Activated CD4-positive, alpha-beta T cell treated with anti-CD3 and anti-CD28 coated beads, Interleukin-2, amount 50 U/mL, for 24 hours (primary cell): ENCODE measurements around the gene ANO6.
"Not testable (repeated sequence)": the region's sequence is repeated elsewhere in the genome, so short reads cannot be mapped to it uniquely, and the experiment has no call there.

ENCODE experiments used
- DNase-seq, 2 donors: peaks; one replicate each; pipeline ENCODE4 v3.0.0-alpha.2; 2020; ENCODE audit warnings: low read depth in 1 of 2, low spot score in 1 of 2

The ANO6 gene

GRCh38 chr12:45389426-45389825 lies 173.5 kb downstream of the ANO6 start:
- no peak for DNase-seq

DNA sequence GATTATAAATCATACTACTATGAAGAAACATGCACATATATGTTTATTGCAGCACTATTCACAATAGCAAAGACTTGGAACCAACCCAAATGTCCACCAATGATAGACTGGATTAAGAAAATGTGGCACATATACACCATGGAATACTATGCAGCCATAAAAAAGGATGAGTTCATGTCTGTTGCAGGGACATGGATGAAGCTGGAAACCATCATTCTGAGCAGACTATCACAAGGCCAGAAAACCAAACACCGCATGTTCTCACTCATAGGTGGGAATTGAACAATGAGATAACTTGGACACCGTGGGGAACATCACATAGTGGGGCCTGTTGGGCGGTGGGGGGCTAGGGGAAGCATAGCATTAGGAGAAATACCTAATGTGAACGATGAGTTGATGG lies 181.6 kb downstream of the ANO6 start:
- not testable (repeated sequence) for DNase-seq

DNA sequence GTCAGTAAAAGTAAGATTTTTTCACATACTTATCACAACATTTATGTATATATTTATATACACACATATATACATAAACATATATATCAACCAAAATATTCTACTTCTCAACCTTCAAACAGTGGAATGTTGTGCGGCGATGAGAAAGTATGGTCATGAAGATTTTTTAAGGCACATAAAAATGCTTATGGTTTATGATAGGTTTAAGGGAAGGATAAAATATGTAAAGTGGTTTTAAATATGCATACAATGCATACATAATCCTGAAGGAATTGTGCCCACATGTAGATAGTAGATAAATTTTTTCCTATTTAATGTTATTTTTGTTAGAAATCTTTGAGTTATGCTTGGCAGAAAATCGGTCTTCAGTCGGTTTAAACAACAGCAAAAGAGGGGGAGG lies 182.7 kb downstream of the ANO6 start:
- no peak for DNase-seq

DNA sequence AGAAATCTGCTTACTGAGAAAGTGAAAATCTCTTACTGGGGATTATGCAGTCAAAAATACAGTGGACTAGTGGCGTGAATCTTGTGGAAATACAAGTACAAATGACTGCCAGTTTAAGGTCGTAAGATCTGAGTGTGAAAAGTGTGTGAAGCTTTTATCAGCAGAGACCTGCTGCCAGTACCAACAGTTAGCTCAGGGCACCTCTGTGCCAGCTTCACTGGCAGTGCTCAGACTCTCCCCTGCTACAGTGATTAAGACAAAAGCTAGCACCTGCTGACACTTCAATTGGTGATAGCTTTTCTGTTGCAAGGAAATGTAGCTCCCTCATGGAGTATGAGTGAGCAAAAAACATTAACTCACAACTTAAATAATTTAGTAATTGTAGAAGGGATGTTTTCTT lies 185.1 kb downstream of the ANO6 start:
- no peak for DNase-seq

- DNase-seq, result no peak
Measured at GRCh38 chr12:45402288-45402687, 186.4 kb downstream of the ANO6 start.

- DNase-seq, result no peak
Measured at GRCh38 chr12:45406988-45407850, 191.3 kb downstream of the ANO6 start.

DNA sequence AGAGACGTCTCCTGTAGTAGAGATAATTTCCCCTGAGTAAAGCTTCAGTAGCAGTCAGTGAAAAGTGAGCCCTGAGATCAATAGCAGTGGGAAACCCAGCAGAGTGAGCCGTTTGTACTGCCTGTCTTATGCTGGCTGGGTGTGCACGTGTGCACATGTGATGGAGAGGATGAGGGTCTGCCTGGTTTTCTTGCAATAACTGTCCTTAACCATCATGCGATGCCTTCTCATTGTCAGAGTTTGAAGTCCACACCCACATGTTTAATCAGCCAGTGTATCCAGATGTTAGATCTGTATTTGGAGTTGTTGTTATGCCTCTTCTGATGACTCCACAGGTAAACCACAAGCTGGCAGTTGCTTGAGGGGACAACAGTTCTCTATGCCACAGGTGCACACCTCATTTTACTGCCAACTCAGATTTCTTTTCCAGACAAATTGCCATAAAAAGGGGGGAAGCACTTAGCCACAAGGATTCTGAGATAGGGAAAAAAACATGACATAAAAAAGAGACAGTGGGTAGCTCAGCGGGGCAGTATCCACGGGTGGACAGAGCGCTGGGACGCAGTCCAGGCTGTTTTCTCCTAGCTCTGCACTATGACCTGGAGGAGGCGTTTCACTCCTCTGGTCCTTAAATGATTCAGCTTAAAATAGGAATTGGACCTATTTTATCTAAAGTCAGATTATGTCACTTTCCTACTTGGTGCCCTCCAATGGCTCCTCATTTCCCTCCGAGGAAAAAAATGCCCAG lies 192.3 kb downstream of the ANO6 start:
- DNase-seq, result no peak

DNA sequence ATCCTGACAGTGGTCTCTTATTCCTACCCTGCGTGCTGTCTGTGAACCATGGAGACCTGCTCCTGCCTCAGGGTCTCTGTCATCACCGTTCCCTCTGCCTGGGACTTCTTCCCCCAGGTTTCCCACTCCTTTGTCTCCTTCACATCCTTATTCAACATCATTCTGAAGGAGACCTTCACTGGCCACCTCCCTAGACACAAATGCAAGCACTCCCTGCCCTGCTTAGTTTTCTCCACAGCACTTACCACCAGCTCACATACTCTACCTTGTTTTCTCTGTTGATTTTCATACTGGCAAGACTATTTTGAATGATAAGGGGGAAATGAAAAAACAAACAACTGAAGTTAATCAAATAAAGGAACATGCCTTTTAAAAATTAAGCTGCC lies 192.8 kb downstream of the ANO6 start:
- no peak for DNase-seq

DNA sequence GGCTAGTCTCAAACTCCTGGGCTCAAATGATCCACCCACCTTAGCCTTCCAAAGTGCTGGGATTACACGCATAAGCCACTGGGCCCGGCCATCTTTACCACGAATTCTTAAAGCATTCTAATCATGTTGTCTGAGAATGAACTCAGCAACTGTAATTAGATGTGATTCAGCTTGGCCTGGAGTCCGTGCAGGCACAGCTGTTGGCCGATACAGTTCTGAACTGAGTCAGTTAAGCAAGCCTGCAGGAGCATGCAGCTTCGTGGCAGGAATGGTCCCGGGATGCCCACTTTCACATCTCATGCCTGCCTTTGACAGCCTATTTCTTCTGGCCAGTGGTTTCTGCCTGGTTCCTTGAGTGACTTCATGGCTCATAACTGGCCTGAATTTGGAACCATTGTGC lies 194.1 kb downstream of the ANO6 start:
- DNase-seq, result no peak

DNA sequence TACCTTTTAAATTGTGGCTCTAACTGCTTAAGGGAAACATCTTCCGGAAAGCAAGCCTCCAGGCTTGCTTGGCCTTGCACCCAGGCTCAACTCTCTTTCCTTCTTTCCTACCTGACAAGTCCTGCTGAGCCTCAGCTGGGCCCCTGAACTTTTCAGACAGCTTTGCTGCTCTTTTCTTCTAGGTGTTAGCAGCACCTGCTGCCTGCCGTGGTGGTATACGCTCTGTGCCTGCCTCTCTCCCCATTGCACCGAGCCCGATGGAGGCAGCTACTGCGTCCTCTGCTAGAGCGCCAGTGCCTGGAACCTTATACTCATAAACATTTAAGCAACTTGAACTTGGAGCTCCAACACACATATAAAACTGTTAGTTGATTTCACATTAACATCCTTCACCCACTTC lies 195.7 kb downstream of the ANO6 start:
- no peak for DNase-seq

DNA sequence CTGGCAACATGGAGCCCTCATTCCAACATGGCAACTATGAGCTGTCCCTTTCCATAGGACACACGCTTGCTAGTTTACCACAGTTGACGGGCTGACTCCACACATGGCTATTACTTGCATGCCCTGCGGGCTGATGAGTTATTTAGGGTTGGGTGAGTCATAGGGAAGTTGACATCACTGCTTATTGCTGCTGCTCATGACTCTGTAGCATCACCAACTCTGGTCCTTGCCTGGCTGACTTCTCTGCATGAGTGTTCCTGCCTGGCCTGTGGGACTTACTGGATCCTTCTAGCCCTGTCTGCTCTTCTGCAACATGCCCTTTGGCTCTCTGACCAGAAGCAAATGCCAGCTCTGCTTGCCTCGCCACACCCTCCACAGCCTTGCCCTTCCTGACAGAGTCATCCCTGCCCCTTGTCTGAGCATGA lies 199.5 kb downstream of the ANO6 start:
- peak in 1 of 2 donors; percentile 3 for DNase-seq

GRCh38 chr12:45416126-45416525 lies 200.2 kb downstream of the ANO6 start:
- DNase-seq, result no peak

DNA sequence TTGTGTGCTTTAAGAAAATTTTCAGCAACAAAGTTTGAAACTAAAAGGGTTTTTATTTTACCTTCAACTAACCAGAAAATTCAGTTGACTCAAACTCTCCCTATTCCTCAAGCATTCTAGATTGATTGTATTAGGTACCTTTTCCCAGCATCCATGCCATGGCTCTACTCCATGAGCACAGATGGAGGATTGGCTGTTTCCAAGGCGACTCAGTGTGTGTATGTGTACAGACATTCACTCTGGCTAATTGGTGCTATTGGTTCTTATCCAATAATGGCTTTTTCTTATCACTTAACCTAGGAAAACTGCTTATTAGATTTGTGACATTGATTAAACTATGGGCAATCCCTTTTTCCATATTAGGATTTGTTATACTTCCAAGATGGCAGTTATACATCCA lies 202.6 kb downstream of the ANO6 start:
- no peak for DNase-seq

DNA sequence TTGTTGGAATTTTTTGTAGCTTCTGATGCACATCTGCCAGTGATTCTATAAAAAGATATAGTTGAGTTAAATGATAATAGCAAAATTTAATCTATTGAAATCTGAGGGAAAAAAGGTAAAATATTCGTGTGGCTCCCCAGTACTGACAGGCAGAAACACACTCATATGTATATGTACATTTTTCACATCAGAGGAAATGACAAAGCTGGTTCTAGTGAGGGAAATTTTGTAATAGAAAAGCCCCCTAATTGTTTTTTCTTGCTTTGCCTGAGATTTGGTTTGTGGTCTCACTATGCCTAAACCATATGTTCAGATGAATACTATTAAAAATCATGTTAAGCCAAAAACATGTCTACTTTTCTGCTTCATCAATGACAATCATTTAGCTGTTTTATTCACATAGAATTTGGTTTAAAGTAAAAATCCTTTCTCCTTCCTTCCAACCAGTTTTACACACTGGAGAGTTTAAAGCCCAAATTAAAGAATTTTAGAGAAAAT lies 203.5 kb downstream of the ANO6 start:
- DNase-seq, result no peak

GRCh38 chr12:45421736-45422135 lies 205.8 kb downstream of the ANO6 start:
- no peak for DNase-seq

- DNase-seq, result no peak
Measured at GRCh38 chr12:45423931-45424330, 208.0 kb downstream of the ANO6 start.

DNA sequence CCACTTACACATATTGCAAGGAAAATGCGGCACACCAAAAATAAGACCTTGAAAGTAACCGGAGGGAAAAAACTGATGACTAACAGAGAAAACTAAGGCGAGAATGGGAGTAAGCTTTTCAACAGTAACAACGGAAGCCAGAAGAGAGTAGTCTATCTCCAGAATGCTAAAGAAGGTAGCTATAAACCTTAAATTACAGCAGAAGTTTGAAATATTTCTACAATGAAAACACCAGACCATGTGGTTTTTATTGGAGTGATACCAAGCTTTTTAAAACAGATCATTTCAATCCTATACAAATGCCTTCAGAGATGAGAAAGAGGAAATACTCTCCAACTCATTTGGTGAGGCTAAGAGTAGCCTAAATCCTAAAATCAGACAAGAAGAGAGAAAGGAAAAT lies 209.5 kb downstream of the ANO6 start:
- no peak for DNase-seq

GRCh38 chr12:45426294-45426693 lies 210.4 kb downstream of the ANO6 start:
- no peak for DNase-seq

DNA sequence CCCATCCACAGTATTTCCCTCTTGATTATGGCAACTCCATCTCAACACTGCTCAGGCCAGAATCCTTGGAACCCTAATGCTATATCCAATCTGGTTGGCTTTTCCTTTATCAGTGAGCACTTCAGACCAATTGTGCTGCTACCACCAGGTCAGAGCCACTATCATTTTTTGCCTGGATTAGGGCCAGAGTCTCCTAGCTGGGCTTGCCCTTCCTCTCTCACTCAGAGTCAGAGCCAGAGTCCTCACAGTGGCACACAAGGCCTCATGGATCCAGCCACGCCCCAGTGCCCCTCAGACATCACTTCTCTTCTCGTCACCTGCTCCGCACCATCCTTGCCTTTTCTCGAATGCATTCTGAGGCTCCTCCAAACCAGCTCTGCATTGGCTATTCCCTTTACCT lies 211.1 kb downstream of the ANO6 start:
- DNase-seq, result no peak

GRCh38 chr12:45429831-45430230 lies 213.9 kb downstream of the ANO6 start:
- DNase-seq, result no peak

DNA sequence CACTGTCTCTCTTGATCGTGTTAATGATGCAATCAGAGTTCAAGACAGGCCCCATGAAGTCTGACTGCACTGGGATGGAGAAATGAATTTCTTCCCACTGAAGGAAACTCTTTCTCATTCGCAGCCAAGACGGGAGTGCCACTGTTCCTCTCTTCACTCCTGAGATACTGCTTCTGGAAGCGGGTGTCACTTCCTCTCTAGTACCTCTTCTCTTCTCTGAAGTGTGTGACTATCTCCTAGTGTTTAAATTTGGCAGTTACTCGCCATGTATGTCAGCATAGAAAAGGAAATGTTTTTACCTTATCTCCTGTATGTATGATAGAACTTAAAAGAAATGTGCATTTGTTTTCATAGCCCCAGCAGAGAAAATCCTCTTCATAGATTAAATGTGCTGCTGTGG lies 215.2 kb downstream of the ANO6 start:
- DNase-seq, result no peak

DNA sequence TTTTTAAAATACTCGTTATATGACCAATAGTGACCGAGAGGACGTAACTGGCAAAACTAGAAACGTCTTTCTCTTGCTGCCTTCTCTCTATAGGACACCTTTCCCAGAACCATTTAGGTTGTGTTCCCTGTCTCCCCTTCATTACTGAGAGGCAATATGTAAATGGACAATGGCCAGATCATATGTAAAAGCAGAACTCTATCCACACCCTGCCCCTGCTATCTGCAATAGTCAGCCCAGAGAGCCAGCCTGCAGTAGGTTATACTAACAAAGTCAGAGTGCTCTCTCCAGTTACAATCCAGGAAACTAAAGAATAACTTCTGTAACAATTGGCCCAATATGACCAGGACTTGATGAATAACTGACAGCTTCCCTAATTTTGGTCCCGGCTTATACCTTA lies 216.8 kb downstream of the ANO6 start:
- no peak for DNase-seq
